Ishikawa (cell line): Measurements from ENCODE around the gene PIK3C2B.

Source experiments
- CEBPB ChIP-seq: IDR thresholded peaks from 2 replicates; pipeline ENCODE4 v1.6.1; 2012
- CREB1 ChIP-seq: IDR thresholded peaks from 2 replicates; pipeline ENCODE4 v1.6.1; 2012; ENCODE audit warnings: low read depth
- EGR1 ChIP-seq: IDR thresholded peaks from 2 replicates; pipeline ENCODE4 v1.6.1; 2012
- EP300 ChIP-seq: IDR thresholded peaks from 2 replicates; pipeline ENCODE4 v1.6.1; 2012; ENCODE audit warnings: borderline replicate concordance
- FOXM1 ChIP-seq: IDR thresholded peaks from 2 replicates; pipeline ENCODE4 v1.6.1; 2012; ENCODE audit warnings: low read depth, borderline replicate concordance
- NFIC ChIP-seq: IDR thresholded peaks from 2 replicates; pipeline ENCODE4 v1.6.1; 2012
- RAD21 ChIP-seq: IDR thresholded peaks from 2 replicates; pipeline ENCODE4 v1.6.1; 2012; ENCODE audit warnings: low read depth
- TAF1 ChIP-seq: IDR thresholded peaks from 2 replicates; pipeline ENCODE4 v1.6.1; 2012; ENCODE audit warnings: low read depth, mild to moderate bottlenecking
- TCF12 ChIP-seq: IDR thresholded peaks from 2 replicates; pipeline ENCODE4 v1.6.1; 2012; ENCODE audit warnings: low read depth
- TEAD4 ChIP-seq: IDR thresholded peaks from 2 replicates; pipeline ENCODE4 v1.6.1; 2012
- USF1 ChIP-seq: IDR thresholded peaks from 2 replicates; pipeline ENCODE4 v1.6.1; 2012
- YY1 ChIP-seq: IDR thresholded peaks from 2 replicates; pipeline ENCODE4 v1.6.1; 2012; ENCODE audit warnings: low read depth
- ZBTB7A ChIP-seq: IDR thresholded peaks from 2 replicates; pipeline ENCODE4 v1.6.1; 2012; ENCODE audit warnings: low read depth
- TF ChIP-seq, protein P1 (sequence below): IDR thresholded peaks from 2 replicates; pipeline ENCODE4 v1.6.1; 2012
- TF ChIP-seq, protein P2 (sequence below): IDR thresholded peaks from 2 replicates; pipeline ENCODE4 v1.6.1; 2012; ENCODE audit warnings: low read depth, mild to moderate bottlenecking

Gene PIK3C2B

GRCh38 chr1:204466416-204467405, 27.9 kb downstream of the PIK3C2B start:
- no peak for TF ChIP-seq EGR1
- TF ChIP-seq FOXM1, result no peak
- no peak for TF ChIP-seq ZBTB7A
- no peak for TF ChIP-seq TAF1
- TF ChIP-seq YY1, result no peak
- TF ChIP-seq NFIC, result no peak
- TF ChIP-seq, protein P1, sequence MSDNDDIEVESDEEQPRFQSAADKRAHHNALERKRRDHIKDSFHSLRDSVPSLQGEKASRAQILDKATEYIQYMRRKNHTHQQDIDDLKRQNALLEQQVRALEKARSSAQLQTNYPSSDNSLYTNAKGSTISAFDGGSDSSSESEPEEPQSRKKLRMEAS, result no peak

GRCh38 chr1:204465546-204466415, 28.8 kb downstream of the PIK3C2B start:
- no peak for TF ChIP-seq RAD21

GRCh38 chr1:204464701-204465100, 29.9 kb downstream of the PIK3C2B start:
- no peak for TF ChIP-seq TCF12
- TF ChIP-seq CEBPB, result no peak
- no peak for TF ChIP-seq NFIC
- no peak for TF ChIP-seq FOXM1

- no peak for TF ChIP-seq TEAD4
- TF ChIP-seq CREB1, result no peak
- TF ChIP-seq RAD21, result no peak
- TF ChIP-seq TAF1, result no peak
- TF ChIP-seq, protein P1, result no peak
- no peak for TF ChIP-seq EP300
- no peak for TF ChIP-seq USF1
- TF ChIP-seq ZBTB7A, result no peak
- TF ChIP-seq, protein P2, sequence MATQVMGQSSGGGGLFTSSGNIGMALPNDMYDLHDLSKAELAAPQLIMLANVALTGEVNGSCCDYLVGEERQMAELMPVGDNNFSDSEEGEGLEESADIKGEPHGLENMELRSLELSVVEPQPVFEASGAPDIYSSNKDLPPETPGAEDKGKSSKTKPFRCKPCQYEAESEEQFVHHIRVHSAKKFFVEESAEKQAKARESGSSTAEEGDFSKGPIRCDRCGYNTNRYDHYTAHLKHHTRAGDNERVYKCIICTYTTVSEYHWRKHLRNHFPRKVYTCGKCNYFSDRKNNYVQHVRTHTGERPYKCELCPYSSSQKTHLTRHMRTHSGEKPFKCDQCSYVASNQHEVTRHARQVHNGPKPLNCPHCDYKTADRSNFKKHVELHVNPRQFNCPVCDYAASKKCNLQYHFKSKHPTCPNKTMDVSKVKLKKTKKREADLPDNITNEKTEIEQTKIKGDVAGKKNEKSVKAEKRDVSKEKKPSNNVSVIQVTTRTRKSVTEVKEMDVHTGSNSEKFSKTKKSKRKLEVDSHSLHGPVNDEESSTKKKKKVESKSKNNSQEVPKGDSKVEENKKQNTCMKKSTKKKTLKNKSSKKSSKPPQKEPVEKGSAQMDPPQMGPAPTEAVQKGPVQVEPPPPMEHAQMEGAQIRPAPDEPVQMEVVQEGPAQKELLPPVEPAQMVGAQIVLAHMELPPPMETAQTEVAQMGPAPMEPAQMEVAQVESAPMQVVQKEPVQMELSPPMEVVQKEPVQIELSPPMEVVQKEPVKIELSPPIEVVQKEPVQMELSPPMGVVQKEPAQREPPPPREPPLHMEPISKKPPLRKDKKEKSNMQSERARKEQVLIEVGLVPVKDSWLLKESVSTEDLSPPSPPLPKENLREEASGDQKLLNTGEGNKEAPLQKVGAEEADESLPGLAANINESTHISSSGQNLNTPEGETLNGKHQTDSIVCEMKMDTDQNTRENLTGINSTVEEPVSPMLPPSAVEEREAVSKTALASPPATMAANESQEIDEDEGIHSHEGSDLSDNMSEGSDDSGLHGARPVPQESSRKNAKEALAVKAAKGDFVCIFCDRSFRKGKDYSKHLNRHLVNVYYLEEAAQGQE, result no peak
- TF ChIP-seq TCF12, result no peak
- TF ChIP-seq CEBPB, result no peak
- no peak for TF ChIP-seq NFIC
Measured at GRCh38 chr1:204464187-204464631, 30.4 kb downstream of the PIK3C2B start.

DNA sequence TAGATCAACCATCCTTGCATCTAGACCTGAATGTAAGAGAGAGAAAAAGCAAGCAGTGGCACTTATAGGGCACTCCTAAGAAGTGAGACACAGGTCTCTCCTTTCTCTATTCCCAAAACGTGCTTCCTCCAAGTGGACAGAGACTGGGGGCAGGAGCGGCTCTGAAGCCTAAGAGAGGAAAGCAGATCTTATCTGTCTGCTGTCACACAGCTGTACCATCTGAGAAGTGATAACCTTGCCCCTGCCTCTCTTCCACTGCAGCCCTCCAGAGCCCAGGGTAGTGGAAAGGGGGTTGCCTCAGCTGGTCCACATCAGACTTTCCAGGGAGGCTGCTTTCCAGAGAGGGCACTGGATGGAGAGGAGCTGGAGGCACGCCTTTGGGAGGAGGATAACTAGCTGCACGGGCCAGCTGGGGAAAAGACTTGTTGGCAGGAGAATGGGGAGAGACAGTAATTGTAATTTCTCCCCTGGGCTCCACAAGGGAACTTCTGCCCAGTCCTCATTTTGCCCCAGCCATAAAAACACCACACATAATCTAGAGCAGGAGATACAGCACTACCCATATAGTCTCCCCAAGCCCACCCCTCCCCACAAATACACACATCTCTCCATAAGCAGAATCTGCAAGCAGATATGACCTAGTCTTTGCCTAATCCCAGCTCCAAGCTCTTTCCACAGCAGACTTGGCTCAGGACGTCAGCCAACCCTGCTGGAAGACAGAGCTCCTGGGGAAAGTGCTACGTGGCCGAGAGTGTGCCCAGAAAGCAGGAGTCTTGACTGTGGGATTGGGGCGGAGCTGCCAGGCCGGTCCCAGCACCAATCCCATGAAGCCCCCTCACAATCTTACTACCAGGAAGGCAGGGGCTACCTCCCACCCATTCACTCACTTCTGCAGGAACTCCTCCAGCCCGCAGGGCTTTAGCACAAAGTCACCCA, 31.2 kb downstream of the PIK3C2B start:
- TF ChIP-seq EP300 (no peak), FOXM1 (no peak), EGR1 (no peak), CEBPB (no peak), TAF1 (no peak), RAD21 (no peak), USF1 (no peak), YY1 (no peak), CREB1 (no peak), NFIC (no peak)
- TF ChIP-seq, protein P2, result no peak
- TF ChIP-seq, protein P1, result no peak
